ENCODE results near the gene SERPINA5. TPM values are rescaled to one million over a fixed set of nuclear protein-coding genes. Genes with fewer than 3 reads are reported as not detected.

Gene SERPINA5
- total RNA-seq, 4 donors from 2014 or later: 2.1 to 5.1 (median 3.7) TPM

- no peaks in the 10 kb centered on the region for H3K4me1 ChIP-seq
- TF ChIP-seq, protein P1, sequence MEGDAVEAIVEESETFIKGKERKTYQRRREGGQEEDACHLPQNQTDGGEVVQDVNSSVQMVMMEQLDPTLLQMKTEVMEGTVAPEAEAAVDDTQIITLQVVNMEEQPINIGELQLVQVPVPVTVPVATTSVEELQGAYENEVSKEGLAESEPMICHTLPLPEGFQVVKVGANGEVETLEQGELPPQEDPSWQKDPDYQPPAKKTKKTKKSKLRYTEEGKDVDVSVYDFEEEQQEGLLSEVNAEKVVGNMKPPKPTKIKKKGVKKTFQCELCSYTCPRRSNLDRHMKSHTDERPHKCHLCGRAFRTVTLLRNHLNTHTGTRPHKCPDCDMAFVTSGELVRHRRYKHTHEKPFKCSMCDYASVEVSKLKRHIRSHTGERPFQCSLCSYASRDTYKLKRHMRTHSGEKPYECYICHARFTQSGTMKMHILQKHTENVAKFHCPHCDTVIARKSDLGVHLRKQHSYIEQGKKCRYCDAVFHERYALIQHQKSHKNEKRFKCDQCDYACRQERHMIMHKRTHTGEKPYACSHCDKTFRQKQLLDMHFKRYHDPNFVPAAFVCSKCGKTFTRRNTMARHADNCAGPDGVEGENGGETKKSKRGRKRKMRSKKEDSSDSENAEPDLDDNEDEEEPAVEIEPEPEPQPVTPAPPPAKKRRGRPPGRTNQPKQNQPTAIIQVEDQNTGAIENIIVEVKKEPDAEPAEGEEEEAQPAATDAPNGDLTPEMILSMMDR (IDR thresholded peaks at IDR 0.05): no peak
- no peak for TF ChIP-seq POLR2AphosphoS5 (IDR thresholded peaks at IDR 0.05)
- TF ChIP-seq EP300 (IDR thresholded peaks at IDR 0.05): no peak
- TF ChIP-seq POLR2A (IDR thresholded peaks at IDR 0.05; ENCODE audit: low read depth): no peak
- H3K4me3 ChIP-seq: no peak overlapping the region
- no peak for DNase-seq (ENCODE audit: extremely low spot score)
- no peaks in the 10 kb centered on the region for H3K36me3 ChIP-seq
- peaks cover 0 to 6% (median 0%) of the 10 kb centered on the region in 4 donors for H3K27me3 ChIP-seq
- 86% methylated on average over 5 of the region's 5 CpGs for WGBS
- intact Hi-C loops (cut with DNase I): no loop called here
- H3K9me3 ChIP-seq: peaks cover 0 to 12% (median 2%) of the 10 kb centered on the region in 4 donors
- no peak overlapping the region for H3K27ac ChIP-seq (replicated peaks in 1 of 4)
These were observed 19.2 kb upstream of the SERPINA5 start for GRCh38 chr14:94562022-94562421.

- TF ChIP-seq POLR2A (IDR thresholded peaks at IDR 0.05; ENCODE audit: low read depth) (no peak), POLR2AphosphoS5 (IDR thresholded peaks at IDR 0.05) (no peak), EP300 (IDR thresholded peaks at IDR 0.05) (no peak)
- TF ChIP-seq, protein P1 (IDR thresholded peaks at IDR 0.05): no peak
- 91% methylated on average over 16 of the region's 16 CpGs for WGBS
These were observed 18.0 kb upstream of the SERPINA5 start for GRCh38 chr14:94562941-94563883.

DNA sequence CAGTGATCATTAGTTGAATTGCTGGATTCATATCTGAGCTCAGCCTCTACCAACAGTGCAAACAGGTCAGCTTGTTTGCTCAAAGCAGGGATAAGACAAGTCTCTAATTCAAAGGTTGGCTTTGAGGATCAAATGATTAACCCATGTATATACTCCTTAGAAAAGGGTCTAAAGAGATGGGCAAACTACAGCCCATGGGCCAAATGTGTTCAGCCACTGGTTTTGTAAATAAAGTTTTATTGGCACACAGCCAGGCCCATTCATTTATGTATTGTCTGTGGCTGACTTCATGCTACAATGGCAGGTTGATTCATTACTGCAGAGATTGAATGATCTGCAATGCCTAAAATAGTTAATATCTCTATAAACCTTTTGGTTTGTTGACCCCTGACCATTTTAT is 16.8 kb upstream of the SERPINA5 start:
- TF ChIP-seq EP300 (IDR thresholded peaks at IDR 0.05) (no peak), POLR2AphosphoS5 (IDR thresholded peaks at IDR 0.05) (no peak), POLR2A (IDR thresholded peaks at IDR 0.05; ENCODE audit: low read depth) (no peak)
- TF ChIP-seq, protein P1 (IDR thresholded peaks at IDR 0.05): no peak
- H3K4me1 ChIP-seq: no peaks in the 10 kb centered on the region
- intact Hi-C loops (cut with DNase I): no loop called here

More at GRCh38 chr14:94562941-94563883, 18.0 kb upstream of the SERPINA5 start:
- H3K27ac ChIP-seq (replicated peaks in 1 of 4): no peak overlapping the region
- H3K4me3 ChIP-seq: no peak overlapping the region
- H3K27me3 ChIP-seq: peaks cover 0 to 6% (median 0%) of the 10 kb centered on the region in 4 donors
- intact Hi-C loops (cut with DNase I): no loop called here
- H3K9me3 ChIP-seq: peaks cover 0 to 6% (median 2%) of the 10 kb centered on the region in 4 donors
- no peaks in the 10 kb centered on the region for H3K4me1 ChIP-seq
- no peaks in the 10 kb centered on the region for H3K36me3 ChIP-seq
- no peak for DNase-seq (ENCODE audit: extremely low spot score)

DNA sequence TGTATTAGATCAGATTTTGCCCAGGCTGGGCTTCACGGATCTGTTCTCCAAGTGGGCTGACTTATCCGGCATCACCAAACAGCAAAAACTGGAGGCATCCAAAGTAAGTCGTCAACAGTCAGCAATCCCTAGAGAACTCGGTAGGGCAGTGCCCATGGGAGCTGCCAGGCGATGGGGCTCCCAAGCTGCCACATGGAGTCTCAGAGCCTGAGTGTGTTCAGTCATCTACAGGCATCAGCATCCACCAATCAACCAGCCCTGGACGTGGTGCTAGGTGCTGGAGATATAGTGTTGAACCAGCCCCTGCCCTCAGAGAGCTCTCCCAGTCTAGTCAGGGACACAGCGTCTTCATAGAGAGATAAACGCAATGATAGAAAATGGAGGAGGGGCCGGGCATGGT is 13.0 kb upstream of the SERPINA5 start:
- peaks cover 0 to 19% (median 13%) of the 10 kb centered on the region in 4 donors for H3K4me1 ChIP-seq
- WGBS: 84% methylated on average over 9 of the region's 9 CpGs
- no peak overlapping the region for H3K27ac ChIP-seq (replicated peaks in 1 of 4)
- peaks cover 0 to 6% (median 2%) of the 10 kb centered on the region in 4 donors for H3K9me3 ChIP-seq
- TF ChIP-seq, protein P1 (IDR thresholded peaks at IDR 0.05): no peak
- TF ChIP-seq POLR2AphosphoS5 (IDR thresholded peaks at IDR 0.05) (no peak), EP300 (IDR thresholded peaks at IDR 0.05) (no peak), POLR2A (IDR thresholded peaks at IDR 0.05; ENCODE audit: low read depth) (no peak)
- DNase-seq (ENCODE audit: extremely low spot score): no peak
- H3K36me3 ChIP-seq: no peaks in the 10 kb centered on the region
- no peak overlapping the region for H3K4me3 ChIP-seq
- no peaks in the 10 kb centered on the region for H3K27me3 ChIP-seq
- intact Hi-C loops (cut with DNase I): no loop called here

More for the DNA sequence above, 16.8 kb upstream of the SERPINA5 start:
- Histone ChIP-seq H3K36me3 (no peaks in the 10 kb centered on the region), H3K27ac (replicated peaks in 1 of 4) (no peak overlapping the region), H3K27me3 (peaks cover 0 to 6% (median 0%) of the 10 kb centered on the region in 4 donors), H3K9me3 (peaks cover 0 to 6% (median 2%) of the 10 kb centered on the region in 4 donors), H3K4me3 (no peak overlapping the region)
- no peak for DNase-seq (ENCODE audit: extremely low spot score)
